ENCODE data around the gene IGFL1. TPM values are rescaled to one million over a fixed set of nuclear protein-coding genes. Genes with fewer than 3 reads are reported as not detected.
"Not testable (repeated sequence)": the region's sequence is repeated elsewhere in the genome, so short reads cannot be mapped to it uniquely, and the experiment has no call there.

IGFL1 gene
- total RNA-seq (not detected), polyA plus RNA-seq (not detected)
- long read RNA-seq, donor 1: 0 reads
- long read RNA-seq, donor 2: 0 reads
- long read RNA-seq, donor 3: 0 reads
- long read RNA-seq, donor 4: 0 reads
- long read RNA-seq, donor 5: 0 reads
- long read RNA-seq, donor 6: 0 reads
- long read RNA-seq, donor 7: 0 reads
- long read RNA-seq, donor 8: 0 reads
- long read RNA-seq, donor 9: 0 reads
- long read RNA-seq, donor 10: 0 reads

GRCh38 chr19:46229442-46229841, at the start of gene IGFL1:
TSS of gene IGFL1 (plus strand) at chr19:46229742. CDS start at chr19:46229775, 33 bp downstream.
- Histone ChIP-seq H3K4me1 (replicated peaks in 1 of 2) (no peaks in the 10 kb centered on the region), H3K36me3 (replicated peaks in 1 of 2) (no peaks in the 10 kb centered on the region), H3K9me3 (replicated peaks in 1 of 3) (no peaks in the 10 kb centered on the region), H3K27ac (no peak within 1 kb of the TSS), H3K27me3 (no peaks in the 10 kb centered on the region), H3K4me3 (no peak within 1 kb of the TSS)
- intact Hi-C loops (cut with DNase I): no loop called here
- TF ChIP-seq, protein P1, sequence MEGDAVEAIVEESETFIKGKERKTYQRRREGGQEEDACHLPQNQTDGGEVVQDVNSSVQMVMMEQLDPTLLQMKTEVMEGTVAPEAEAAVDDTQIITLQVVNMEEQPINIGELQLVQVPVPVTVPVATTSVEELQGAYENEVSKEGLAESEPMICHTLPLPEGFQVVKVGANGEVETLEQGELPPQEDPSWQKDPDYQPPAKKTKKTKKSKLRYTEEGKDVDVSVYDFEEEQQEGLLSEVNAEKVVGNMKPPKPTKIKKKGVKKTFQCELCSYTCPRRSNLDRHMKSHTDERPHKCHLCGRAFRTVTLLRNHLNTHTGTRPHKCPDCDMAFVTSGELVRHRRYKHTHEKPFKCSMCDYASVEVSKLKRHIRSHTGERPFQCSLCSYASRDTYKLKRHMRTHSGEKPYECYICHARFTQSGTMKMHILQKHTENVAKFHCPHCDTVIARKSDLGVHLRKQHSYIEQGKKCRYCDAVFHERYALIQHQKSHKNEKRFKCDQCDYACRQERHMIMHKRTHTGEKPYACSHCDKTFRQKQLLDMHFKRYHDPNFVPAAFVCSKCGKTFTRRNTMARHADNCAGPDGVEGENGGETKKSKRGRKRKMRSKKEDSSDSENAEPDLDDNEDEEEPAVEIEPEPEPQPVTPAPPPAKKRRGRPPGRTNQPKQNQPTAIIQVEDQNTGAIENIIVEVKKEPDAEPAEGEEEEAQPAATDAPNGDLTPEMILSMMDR (IDR thresholded peaks at IDR 0.05): no peak
- TF ChIP-seq POLR2A (IDR thresholded peaks at IDR 0.05): no peak
- DNase-seq: peak in 1 of 7 donors; percentile 24
- WGBS, 4 donors: 67 to 74% (median 68%) methylated on average over 3 to 6 of the region's 6 CpGs

DNA sequence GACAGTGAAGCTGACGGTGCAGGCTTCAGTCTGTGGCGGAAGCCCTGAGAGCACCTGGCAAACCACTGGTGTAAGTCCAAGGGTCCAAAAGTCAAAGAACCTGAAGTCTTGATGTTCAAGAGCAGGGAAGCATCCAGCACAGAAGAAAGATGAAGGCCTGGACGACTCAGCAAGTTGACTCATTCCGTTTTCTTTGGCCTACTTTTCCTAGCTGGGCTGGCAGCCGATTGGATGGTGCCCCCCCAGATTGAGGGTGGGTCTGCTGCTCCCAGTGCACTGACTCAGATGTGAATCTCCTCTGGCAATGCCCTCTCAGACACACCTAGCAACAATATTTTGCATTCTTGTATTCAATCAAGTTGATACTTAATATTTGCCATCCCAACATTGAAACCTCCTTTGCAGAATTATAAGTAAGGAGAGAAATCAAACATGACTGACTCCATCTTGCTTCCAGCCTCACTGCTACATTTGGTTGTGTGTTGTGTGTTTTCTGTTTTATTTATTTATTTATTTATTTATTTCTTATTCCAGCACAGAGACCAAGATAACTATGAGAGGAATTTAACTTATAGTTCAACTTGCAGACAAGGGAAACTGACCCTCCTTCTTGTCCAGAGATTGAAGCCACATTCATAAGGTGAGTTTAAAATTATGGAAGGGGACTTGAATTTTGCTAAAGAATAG, 48.7 kb upstream of the IGFL1 start:
- TF ChIP-seq POLR2A (IDR thresholded peaks at IDR 0.05): no peak
- TF ChIP-seq, protein P1 (IDR thresholded peaks at IDR 0.05): no peak
- Histone ChIP-seq H3K4me3 (no peak overlapping the region), H3K9me3 (replicated peaks in 1 of 3) (no peaks in the 10 kb centered on the region), H3K4me1 (replicated peaks in 1 of 2) (no peaks in the 10 kb centered on the region), H3K36me3 (replicated peaks in 1 of 2) (no peaks in the 10 kb centered on the region), H3K27me3 (no peaks in the 10 kb centered on the region), H3K27ac (no peak overlapping the region)
- intact Hi-C loops (cut with DNase I): no loop called here
- DNase-seq: peak; percentile 50 to 74 (median 63)
- 46 to 55% (median 54%) methylated on average over 5 of the region's 5 CpGs for WGBS, 4 donors

GRCh38 chr19:46181388-46181779, 48.2 kb upstream of the IGFL1 start:
- TF ChIP-seq POLR2A (IDR thresholded peaks at IDR 0.05): no peak
- TF ChIP-seq, protein P1 (IDR thresholded peaks at IDR 0.05): no peak
- DNase-seq: no peak
- no peaks in the 10 kb centered on the region for H3K36me3 ChIP-seq (replicated peaks in 1 of 2)
- H3K4me1 ChIP-seq (replicated peaks in 1 of 2): no peaks in the 10 kb centered on the region
- no peak overlapping the region for H3K27ac ChIP-seq
- H3K27me3 ChIP-seq: no peaks in the 10 kb centered on the region
- H3K9me3 ChIP-seq (replicated peaks in 1 of 3): no peaks in the 10 kb centered on the region
- WGBS, 4 donors: 51 to 73% (median 56%) methylated on average over 6 of the region's 6 CpGs
- no peak overlapping the region for H3K4me3 ChIP-seq
- intact Hi-C loops (cut with DNase I): no loop called here

GRCh38 chr19:46182476-46182875, 47.1 kb upstream of the IGFL1 start:
- Histone ChIP-seq H3K27ac (no peak overlapping the region), H3K36me3 (replicated peaks in 1 of 2) (no peaks in the 10 kb centered on the region), H3K4me3 (no peak overlapping the region), H3K9me3 (replicated peaks in 1 of 3) (no peaks in the 10 kb centered on the region), H3K4me1 (replicated peaks in 1 of 2) (no peaks in the 10 kb centered on the region), H3K27me3 (no peaks in the 10 kb centered on the region)
- no peak for TF ChIP-seq POLR2A (IDR thresholded peaks at IDR 0.05)
- TF ChIP-seq, protein P1 (IDR thresholded peaks at IDR 0.05): no peak
- intact Hi-C loops (cut with DNase I): no loop called here
- 79 to 91% (median 89%) methylated on average over 8 of the region's 8 CpGs for WGBS, 4 donors
- DNase-seq: no peak

- intact Hi-C loops (cut with DNase I): loop anchor here (5.0 kb wide), 3 partner anchors 77 to 153 kb away; no protein-coding TSS in a partner anchor
- H3K27me3 ChIP-seq; H3K9me3 ChIP-seq (replicated peaks in 1 of 3); H3K4me3 ChIP-seq; DNase-seq; H3K27ac ChIP-seq; H3K36me3 ChIP-seq (replicated peaks in 1 of 2); H3K4me1 ChIP-seq (replicated peaks in 1 of 2): not testable (repeated sequence)
- 77 to 94% (median 85%) methylated on average over 6 of the region's 6 CpGs for WGBS, 4 donors
These were observed 44.5 kb upstream of the IGFL1 start for GRCh38 chr19:46184775-46185710.
